Karpas-422 (cell line): ENCODE measurements around the gene ACSS1. TPM values are rescaled to one million over a fixed set of nuclear protein-coding genes. Genes with fewer than 3 reads are reported as not detected.

Experiments
- DNase-seq: peaks from one replicate; pipeline ENCODE4 v3.0.0-alpha.2; 2015
- H2AFZ ChIP-seq: fragments of 200-600 bp; sonication (generic); 2 replicates; pipeline ENCODE4 v1.6.1; 2014; ENCODE audit warnings: antibody characterized with exemption, low read length, mixed read lengths
- H3K27ac ChIP-seq: fragments of 200-600 bp; sonication (generic); 2 replicates; pipeline ENCODE4 v1.5.1; 2014; ENCODE audit warnings: mild to moderate bottlenecking, low read length, moderate library complexity
- H3K27me3 ChIP-seq: fragments of 200-600 bp; sonication (generic); 2 replicates; pipeline ENCODE4 v1.6.1; 2014; ENCODE audit warnings: low read length, mixed read lengths
- H3K36me3 ChIP-seq: fragments of 200-600 bp; sonication (generic); 2 replicates; pipeline ENCODE4 v1.6.1; 2014; ENCODE audit warnings: low read length, mixed read lengths; ENCODE audit not compliant: insufficient read depth
- H3K4me1 ChIP-seq: fragments of 200-600 bp; sonication (generic); 2 replicates; pipeline ENCODE4 v1.6.1; 2014; ENCODE audit warnings: mild to moderate bottlenecking, low read length, mixed read lengths
- H3K4me2 ChIP-seq: fragments of 200-600 bp; sonication (generic); 2 replicates; pipeline ENCODE4 v1.6.1; 2014; ENCODE audit warnings: low read length, low read depth, mild to moderate bottlenecking; ENCODE audit not compliant: poor library complexity, severe bottlenecking
- H3K4me3 ChIP-seq: fragments of 200-600 bp; sonication (generic); 2 replicates; pipeline ENCODE4 v1.5.1; 2014; ENCODE audit warnings: mild to moderate bottlenecking, antibody characterized with exemption, low read length, mixed read lengths
- H3K79me2 ChIP-seq: fragments of 200-600 bp; sonication (generic); 2 replicates; pipeline ENCODE4 v1.6.1; 2014; ENCODE audit warnings: mild to moderate bottlenecking, low read length, mixed read lengths
- H3K9ac ChIP-seq: fragments of 200-600 bp; sonication (generic); 2 replicates; pipeline ENCODE4 v1.6.0; 2014; ENCODE audit warnings: low read length
- H3K9me2 ChIP-seq: fragments of 200-600 bp; sonication (generic), shearing (Covaris generic); replicated peaks from 2 replicates; pipeline ENCODE4 v1.6.0; 2014; ENCODE audit warnings: mild to moderate bottlenecking, low read length, moderate library complexity; ENCODE audit not compliant: insufficient read depth
- H3K9me3 ChIP-seq: fragments of 300-700, 200-600 bp; sonication (generic); 2 replicates; pipeline ENCODE4 v1.6.1; 2014; ENCODE audit warnings: low read length, mixed read lengths
- H4K20me1 ChIP-seq: fragments of 200-600 bp; sonication (generic); 2 replicates; pipeline ENCODE4 v1.6.1; 2014; ENCODE audit warnings: mild to moderate bottlenecking, antibody characterized with exemption, low read length, low read depth; ENCODE audit not compliant: insufficient read depth
- total RNA-seq: library from RNA; depleted of rRNA; stranded (reverse); fragments of >200 nt; shearing (Covaris generic); gene quantifications from 2 replicates; pipeline ENCODE4 v1.2.3, GENCODE V29; 2014; ENCODE audit warnings: low replicate concordance

Gene ACSS1
- total RNA-seq, 1 experiment from 2014 or later: 2.3 TPM

DNA sequence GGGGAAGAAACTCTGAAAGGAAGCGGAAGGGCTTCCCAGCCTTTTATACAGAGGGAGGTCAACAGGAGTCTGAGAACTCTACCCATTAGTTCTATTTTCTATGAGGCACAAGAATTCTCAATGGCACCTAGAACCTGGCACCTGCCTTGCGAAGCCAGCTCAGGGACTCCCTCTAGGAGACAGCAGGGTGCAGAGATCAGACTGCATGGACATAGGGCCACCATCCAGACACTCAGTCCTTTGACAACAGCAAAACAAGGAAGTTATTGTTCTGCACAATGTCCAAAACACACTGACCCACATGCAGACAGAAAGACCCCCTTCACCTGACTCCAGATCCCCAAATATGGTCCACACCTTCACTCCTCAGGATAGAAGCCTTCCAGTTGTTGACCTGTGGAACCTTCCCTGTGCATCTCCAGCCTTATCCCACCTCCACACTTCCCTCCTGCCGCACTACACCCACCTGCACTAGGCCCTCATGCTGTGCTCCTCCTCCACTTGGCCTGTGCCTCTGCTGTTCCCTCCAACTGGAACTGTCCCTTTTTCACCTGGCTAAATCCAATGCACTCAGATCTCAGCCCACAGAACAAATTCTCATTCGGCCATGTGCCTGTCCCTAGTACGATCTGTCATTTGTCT lies 27.8 kb downstream of the ACSS1 start:
- H3K36me3 ChIP-seq: no peaks in the 10 kb centered on the region
- no peaks in the 10 kb centered on the region for H4K20me1 ChIP-seq
- H3K4me3 ChIP-seq: no peak overlapping the region
- H3K4me1 ChIP-seq: no peaks in the 10 kb centered on the region
- no peak overlapping the region for H2AFZ ChIP-seq
- H3K79me2 ChIP-seq: no peaks in the 10 kb centered on the region
- H3K9me2 ChIP-seq: no peaks in the 10 kb centered on the region
- H3K27me3 ChIP-seq: no peaks in the 10 kb centered on the region
- no peak for DNase-seq
- no peak overlapping the region for H3K4me2 ChIP-seq
- H3K9ac ChIP-seq: no peak overlapping the region
- no peaks in the 10 kb centered on the region for H3K9me3 ChIP-seq
- H3K27ac ChIP-seq: no peak overlapping the region

DNA sequence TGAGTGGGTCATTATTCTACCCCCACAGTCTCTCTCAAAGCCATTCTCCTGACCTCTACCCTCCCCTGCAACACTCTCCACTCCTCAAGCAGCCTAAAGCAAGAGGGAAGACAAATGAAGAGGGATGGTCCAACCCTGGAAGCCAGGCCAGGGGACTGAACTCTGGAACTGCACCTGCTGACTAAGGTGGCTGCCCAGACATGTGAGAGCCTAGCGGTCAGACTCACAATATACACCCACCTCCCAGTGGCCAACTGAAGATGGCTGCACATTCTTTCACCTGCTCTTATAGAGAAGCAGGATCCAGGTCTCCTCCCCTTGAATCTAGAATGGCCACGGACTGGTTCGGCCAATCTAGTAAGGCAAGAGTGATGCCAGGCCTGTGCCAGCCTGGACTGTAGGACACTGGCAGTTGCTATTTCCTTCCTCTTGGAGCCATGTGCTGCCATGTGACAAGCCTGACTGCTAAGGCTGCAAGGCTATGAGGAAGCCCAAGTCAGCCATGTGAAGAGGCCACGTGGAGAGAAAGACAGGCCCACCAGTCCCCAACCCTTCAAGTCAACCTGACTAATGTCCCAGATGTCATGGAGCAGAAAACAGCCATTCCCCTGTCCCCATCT lies 31.8 kb downstream of the ACSS1 start:
- no peaks in the 10 kb centered on the region for H4K20me1 ChIP-seq
- no peaks in the 10 kb centered on the region for H3K9me3 ChIP-seq
- no peak overlapping the region for H3K9ac ChIP-seq
- no peak overlapping the region for H2AFZ ChIP-seq
- H3K4me3 ChIP-seq: no peak overlapping the region
- no peak overlapping the region for H3K27ac ChIP-seq
- H3K27me3 ChIP-seq: no peaks in the 10 kb centered on the region
- no peaks in the 10 kb centered on the region for H3K79me2 ChIP-seq
- no peaks in the 10 kb centered on the region for H3K4me1 ChIP-seq
- no peak overlapping the region for H3K4me2 ChIP-seq
- H3K36me3 ChIP-seq: no peaks in the 10 kb centered on the region
- H3K9me2 ChIP-seq: no peaks in the 10 kb centered on the region
- no peak for DNase-seq

DNA sequence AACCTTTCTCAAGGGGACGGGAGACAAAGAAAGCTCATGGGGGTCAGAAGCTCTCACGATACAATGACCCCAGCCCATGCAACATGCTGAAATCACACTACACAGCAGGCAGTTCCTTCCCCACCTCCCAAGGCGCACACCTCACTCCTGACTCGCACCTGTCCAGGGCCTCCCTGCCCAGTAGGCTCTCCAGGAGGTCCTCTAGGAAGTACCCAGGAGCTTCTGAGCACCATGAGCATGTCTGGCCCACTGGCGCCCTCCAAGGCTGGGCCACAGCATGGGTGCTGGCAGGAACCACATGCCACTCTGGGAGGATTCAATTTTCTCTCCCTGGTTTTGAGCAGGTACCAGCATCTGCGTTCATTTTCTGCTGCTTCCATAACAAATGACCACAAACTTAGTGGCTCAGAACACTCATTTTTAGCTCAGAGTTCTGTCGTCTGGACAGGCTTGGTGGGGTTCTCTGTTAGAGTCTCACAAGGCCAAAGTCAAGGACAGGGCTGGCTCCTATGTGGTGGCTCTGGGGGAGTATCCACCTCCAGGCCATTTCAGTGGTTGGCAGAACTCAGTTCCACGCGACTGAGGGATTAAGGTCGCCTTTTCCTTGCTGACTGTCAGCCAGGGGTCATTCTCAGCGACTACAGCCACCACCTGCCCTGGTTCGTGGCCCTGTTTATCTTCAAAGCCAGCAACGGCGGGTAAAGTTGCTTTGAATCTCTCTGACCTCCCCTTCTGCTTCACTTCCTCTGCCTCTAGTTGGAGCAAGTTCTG lies 32.7 kb downstream of the ACSS1 start:
- Histone ChIP-seq H3K9me3 (no peaks in the 10 kb centered on the region), H3K4me1 (no peaks in the 10 kb centered on the region), H3K36me3 (no peaks in the 10 kb centered on the region), H3K9me2 (no peaks in the 10 kb centered on the region), H3K4me2 (no peak overlapping the region), H3K27me3 (no peaks in the 10 kb centered on the region), H3K27ac (no peak overlapping the region), H3K9ac (no peak overlapping the region), H3K4me3 (no peak overlapping the region), H4K20me1 (no peaks in the 10 kb centered on the region), H3K79me2 (no peaks in the 10 kb centered on the region), H2AFZ (no peak overlapping the region)
- DNase-seq: no peak

DNA sequence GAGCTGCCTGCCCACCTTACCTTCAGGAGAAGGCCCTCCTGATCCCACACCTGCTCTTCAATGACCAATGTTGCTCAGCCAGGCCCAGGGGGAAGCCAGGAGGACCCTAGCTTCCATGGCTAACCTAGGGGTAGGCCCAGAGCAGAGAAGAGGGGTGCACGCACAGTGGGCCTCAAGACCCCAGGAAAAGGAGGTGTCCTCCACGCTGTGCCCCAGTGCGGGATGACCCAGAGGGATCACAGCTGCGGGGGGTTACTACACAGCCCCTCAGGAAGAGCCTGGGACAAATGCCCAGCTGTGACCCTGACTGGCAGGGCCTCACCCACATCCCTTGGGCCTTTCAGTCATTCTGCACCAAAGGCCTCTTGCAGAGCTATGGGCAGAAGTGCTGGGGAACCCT lies 33.8 kb downstream of the ACSS1 start:
- H3K79me2 ChIP-seq: no peaks in the 10 kb centered on the region
- no peaks in the 10 kb centered on the region for H3K36me3 ChIP-seq
- H3K27ac ChIP-seq: no peak overlapping the region
- no peak overlapping the region for H3K4me2 ChIP-seq
- no peaks in the 10 kb centered on the region for H3K27me3 ChIP-seq
- no peaks in the 10 kb centered on the region for H3K4me1 ChIP-seq
- no peaks in the 10 kb centered on the region for H3K9me3 ChIP-seq
- no peak for DNase-seq
- no peak overlapping the region for H3K4me3 ChIP-seq
- H3K9me2 ChIP-seq: no peaks in the 10 kb centered on the region
- H3K9ac ChIP-seq: no peak overlapping the region
- H2AFZ ChIP-seq: no peak overlapping the region
- H4K20me1 ChIP-seq: no peaks in the 10 kb centered on the region

DNA sequence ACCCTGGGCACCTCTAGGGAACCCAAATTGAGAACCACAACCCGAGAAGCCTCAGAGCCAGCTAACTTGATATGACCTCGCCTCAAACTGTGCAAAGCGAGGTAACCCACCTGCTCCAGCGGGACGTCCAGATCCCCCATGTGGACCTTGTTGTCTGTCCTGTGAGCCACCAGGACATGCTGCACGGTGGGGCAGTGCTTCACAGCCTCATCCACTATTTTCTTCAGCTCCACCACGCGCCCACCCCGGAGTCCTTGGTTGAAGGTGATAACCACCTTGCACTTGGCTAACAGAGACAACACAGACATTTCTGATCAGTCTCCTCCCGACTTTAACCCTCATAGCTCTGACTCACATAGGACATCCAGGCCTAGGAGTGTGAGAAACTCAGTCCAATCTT lies 34.6 kb downstream of the ACSS1 start:
- H3K9ac ChIP-seq: no peak overlapping the region
- no peaks in the 10 kb centered on the region for H3K9me2 ChIP-seq
- H3K4me3 ChIP-seq: no peak overlapping the region
- no peak overlapping the region for H3K4me2 ChIP-seq
- DNase-seq: no peak
- no peaks in the 10 kb centered on the region for H3K27me3 ChIP-seq
- no peak overlapping the region for H2AFZ ChIP-seq
- no peak overlapping the region for H3K27ac ChIP-seq
- H3K79me2 ChIP-seq: no peaks in the 10 kb centered on the region
- H3K4me1 ChIP-seq: no peaks in the 10 kb centered on the region
- no peaks in the 10 kb centered on the region for H4K20me1 ChIP-seq
- no peaks in the 10 kb centered on the region for H3K36me3 ChIP-seq
- H3K9me3 ChIP-seq: no peaks in the 10 kb centered on the region

DNA sequence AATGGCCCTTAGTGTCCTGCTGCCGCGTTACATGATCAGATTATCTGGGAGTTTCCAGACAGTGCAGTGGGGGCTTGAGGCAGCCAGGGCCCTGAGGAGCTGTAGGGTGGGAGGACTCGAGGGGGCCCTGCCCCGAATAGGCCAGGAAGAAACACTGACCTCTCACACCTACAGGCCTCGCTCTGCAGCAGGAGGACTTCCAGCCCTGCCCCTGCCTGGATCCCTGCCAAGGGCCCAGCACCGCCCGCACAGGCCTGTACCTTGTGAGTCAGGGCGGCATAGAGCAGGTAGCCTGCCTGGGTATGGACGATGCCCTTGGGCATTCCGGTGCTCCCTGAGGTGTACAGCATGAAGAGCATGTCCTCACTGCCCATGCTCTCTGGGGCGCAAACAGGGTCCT lies 35.3 kb downstream of the ACSS1 start:
- H3K36me3 ChIP-seq: no peaks in the 10 kb centered on the region
- H3K4me2 ChIP-seq: no peak overlapping the region

DNA sequence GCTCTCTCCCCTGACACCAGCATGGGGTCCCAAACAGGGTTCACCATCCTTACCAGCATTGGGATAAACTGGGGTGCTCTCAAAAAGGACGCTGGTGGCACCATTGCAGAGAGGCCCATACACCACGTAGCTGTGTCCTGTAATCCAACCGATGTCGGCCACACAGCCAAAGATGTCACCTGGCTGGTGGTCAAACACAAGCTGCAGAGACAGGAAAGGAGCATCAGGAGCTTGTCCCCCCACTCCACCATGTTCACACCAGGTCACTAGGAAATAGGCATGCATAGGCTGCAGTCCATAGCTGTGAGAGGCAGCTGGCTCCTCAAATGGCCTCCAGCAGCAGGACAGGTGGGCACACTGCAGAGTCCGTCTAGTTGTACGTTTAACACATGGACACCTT lies 36.6 kb downstream of the ACSS1 start:
- Histone ChIP-seq H3K4me2 (no peak overlapping the region), H3K9me3 (no peaks in the 10 kb centered on the region), H3K4me1 (no peaks in the 10 kb centered on the region), H3K79me2 (no peaks in the 10 kb centered on the region), H3K27me3 (no peaks in the 10 kb centered on the region), H2AFZ (no peak overlapping the region), H3K27ac (no peak overlapping the region), H3K36me3 (no peaks in the 10 kb centered on the region), H4K20me1 (0 out of 2 replicates have a peak, but pooled peaks cover 3% of the 10 kb centered on the region), H3K9me2 (no peaks in the 10 kb centered on the region), H3K9ac (no peak overlapping the region), H3K4me3 (no peak overlapping the region)
- DNase-seq: no peak

More for the DNA sequence above, 35.3 kb downstream of the ACSS1 start:
- Histone ChIP-seq H3K27ac (no peak overlapping the region), H2AFZ (no peak overlapping the region), H3K79me2 (no peaks in the 10 kb centered on the region), H3K9ac (no peak overlapping the region), H4K20me1 (no peaks in the 10 kb centered on the region), H3K4me3 (no peak overlapping the region), H3K9me2 (no peaks in the 10 kb centered on the region), H3K4me1 (no peaks in the 10 kb centered on the region), H3K27me3 (no peaks in the 10 kb centered on the region), H3K9me3 (no peaks in the 10 kb centered on the region)
- DNase-seq: no peak

DNA sequence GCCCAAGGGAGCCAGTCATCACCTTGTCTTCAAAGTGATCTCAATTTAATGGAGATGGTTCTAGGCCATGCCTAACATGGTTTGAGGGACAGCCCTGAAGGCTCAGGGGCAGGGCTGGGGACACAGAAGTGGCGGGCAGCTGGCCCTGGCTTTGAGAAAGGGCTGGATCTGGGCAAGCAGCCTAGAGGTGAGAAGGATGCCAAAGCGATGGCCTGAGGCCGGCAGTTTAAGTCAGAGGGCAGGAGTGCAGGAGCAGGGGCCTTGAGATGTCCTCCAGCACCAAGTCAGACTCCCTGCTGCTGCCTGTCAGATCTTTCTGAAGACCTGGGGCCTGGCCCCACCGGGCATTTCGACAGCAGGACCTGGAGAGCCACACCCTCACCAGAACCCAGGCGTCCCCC lies 37.0 kb downstream of the ACSS1 start:
- H3K4me1 ChIP-seq: no peaks in the 10 kb centered on the region
- no peaks in the 10 kb centered on the region for H3K79me2 ChIP-seq
- no peak overlapping the region for H3K9ac ChIP-seq
- no peak overlapping the region for H2AFZ ChIP-seq
- no peak overlapping the region for H3K27ac ChIP-seq
- H4K20me1 ChIP-seq: 0 out of 2 replicates have a peak, but pooled peaks cover 3% of the 10 kb centered on the region
- no peaks in the 10 kb centered on the region for H3K9me2 ChIP-seq
- no peaks in the 10 kb centered on the region for H3K36me3 ChIP-seq
- H3K4me2 ChIP-seq: no peak overlapping the region
- H3K27me3 ChIP-seq: no peaks in the 10 kb centered on the region
- DNase-seq: no peak
- no peaks in the 10 kb centered on the region for H3K9me3 ChIP-seq
- H3K4me3 ChIP-seq: no peak overlapping the region
